ENCODE data around the gene GALNT14.

Gene GALNT14

DNA sequence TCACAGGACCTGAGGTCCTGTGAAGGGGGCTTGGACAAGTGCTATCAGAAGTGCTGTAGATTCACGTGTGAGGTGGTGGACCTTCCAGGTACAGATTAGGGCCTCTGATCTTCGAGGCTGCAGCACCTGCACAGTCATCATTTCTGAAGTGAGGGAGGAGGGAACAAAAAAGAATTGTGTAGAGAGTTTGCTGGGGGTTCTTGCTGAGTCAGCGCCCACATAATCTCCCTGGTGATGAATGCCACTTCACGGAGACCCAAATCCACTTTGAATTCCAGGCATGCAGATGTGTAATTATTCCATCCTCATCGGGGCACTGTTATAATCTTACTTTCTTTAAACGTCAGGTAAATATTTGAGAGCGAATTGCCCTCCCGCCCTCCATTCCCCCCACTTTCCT lies 202.4 kb downstream of the GALNT14 start:
- H3K9me2 ChIP-seq (replicated peaks; ENCODE audit: low read depth, low read length), result no peaks in the 10 kb centered on the region
- no peaks in the 10 kb centered on the region for H3K4me1 ChIP-seq (ENCODE audit: insufficient read depth, low read length, poor library complexity, severe bottlenecking)
- no peaks in the 10 kb centered on the region for H3K27me3 ChIP-seq (ENCODE audit: insufficient read depth, low read length, poor library complexity, severe bottlenecking)
- no peak overlapping the region for H2AFZ ChIP-seq (ENCODE audit: low read length)
- no peak overlapping the region for H3K4me3 ChIP-seq (ENCODE audit: low read length, poor library complexity, severe bottlenecking)
- no peaks in the 10 kb centered on the region for H3K79me2 ChIP-seq (ENCODE audit: insufficient read depth, low read length)
- H3K4me2 ChIP-seq (ENCODE audit: low read depth, low read length, poor library complexity, severe bottlenecking), result no peak overlapping the region
- no peaks in the 10 kb centered on the region for H3K9me3 ChIP-seq (ENCODE audit: insufficient read depth, low read depth, low read length)
- no peak overlapping the region for H3K9ac ChIP-seq (ENCODE audit: low read depth, low read length, poor library complexity, severe bottlenecking)
- no peak for TF ChIP-seq EZH2phosphoT487 (IDR thresholded peaks at IDR 0.05; ENCODE audit: borderline replicate concordance)
- TF ChIP-seq, protein P1, sequence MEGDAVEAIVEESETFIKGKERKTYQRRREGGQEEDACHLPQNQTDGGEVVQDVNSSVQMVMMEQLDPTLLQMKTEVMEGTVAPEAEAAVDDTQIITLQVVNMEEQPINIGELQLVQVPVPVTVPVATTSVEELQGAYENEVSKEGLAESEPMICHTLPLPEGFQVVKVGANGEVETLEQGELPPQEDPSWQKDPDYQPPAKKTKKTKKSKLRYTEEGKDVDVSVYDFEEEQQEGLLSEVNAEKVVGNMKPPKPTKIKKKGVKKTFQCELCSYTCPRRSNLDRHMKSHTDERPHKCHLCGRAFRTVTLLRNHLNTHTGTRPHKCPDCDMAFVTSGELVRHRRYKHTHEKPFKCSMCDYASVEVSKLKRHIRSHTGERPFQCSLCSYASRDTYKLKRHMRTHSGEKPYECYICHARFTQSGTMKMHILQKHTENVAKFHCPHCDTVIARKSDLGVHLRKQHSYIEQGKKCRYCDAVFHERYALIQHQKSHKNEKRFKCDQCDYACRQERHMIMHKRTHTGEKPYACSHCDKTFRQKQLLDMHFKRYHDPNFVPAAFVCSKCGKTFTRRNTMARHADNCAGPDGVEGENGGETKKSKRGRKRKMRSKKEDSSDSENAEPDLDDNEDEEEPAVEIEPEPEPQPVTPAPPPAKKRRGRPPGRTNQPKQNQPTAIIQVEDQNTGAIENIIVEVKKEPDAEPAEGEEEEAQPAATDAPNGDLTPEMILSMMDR (conservative IDR thresholded peaks at IDR 0.05; ENCODE audit: low read length), result no peak
- no peaks in the 10 kb centered on the region for H3F3A ChIP-seq (ENCODE audit: low read depth)
- H4K20me1 ChIP-seq (ENCODE audit: insufficient read depth, low read length, poor library complexity, severe bottlenecking), result no peaks in the 10 kb centered on the region
- H3K36me3 ChIP-seq (ENCODE audit: insufficient read depth, low read length), result no peaks in the 10 kb centered on the region

DNA sequence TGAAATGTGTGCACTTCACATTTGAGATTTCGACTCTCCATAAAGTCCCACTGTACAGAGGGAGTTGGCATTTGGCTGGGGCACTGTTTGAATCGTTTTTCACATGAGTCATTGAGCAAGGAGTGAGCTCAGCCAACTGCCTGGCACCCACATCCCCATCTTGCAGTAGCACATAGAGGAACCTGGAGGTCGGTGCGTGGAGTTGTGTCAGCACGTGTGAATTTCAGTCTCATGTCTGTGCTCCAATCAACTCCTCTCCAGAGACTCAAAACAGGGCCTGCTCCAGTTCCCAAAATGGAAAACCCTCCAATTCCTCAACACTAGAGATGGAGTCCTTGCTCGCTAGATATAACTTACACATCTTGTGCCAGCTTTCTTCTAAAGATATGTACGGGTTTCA lies 204.2 kb downstream of the GALNT14 start:
- Histone ChIP-seq H3K4me1 (ENCODE audit: insufficient read depth, low read length, poor library complexity, severe bottlenecking) (no peaks in the 10 kb centered on the region), H3K79me2 (ENCODE audit: insufficient read depth, low read length) (no peaks in the 10 kb centered on the region), H3K9me2 (replicated peaks; ENCODE audit: low read depth, low read length) (no peaks in the 10 kb centered on the region), H3F3A (ENCODE audit: low read depth) (no peaks in the 10 kb centered on the region), H3K27me3 (ENCODE audit: insufficient read depth, low read length, poor library complexity, severe bottlenecking) (no peaks in the 10 kb centered on the region), H3K9me3 (ENCODE audit: insufficient read depth, low read depth, low read length) (no peaks in the 10 kb centered on the region), H4K20me1 (ENCODE audit: insufficient read depth, low read length, poor library complexity, severe bottlenecking) (no peaks in the 10 kb centered on the region), H3K36me3 (ENCODE audit: insufficient read depth, low read length) (no peaks in the 10 kb centered on the region), H3K4me3 (ENCODE audit: low read length, poor library complexity, severe bottlenecking) (no peak overlapping the region), H3K9ac (ENCODE audit: low read depth, low read length, poor library complexity, severe bottlenecking) (no peak overlapping the region), H3K4me2 (ENCODE audit: low read depth, low read length, poor library complexity, severe bottlenecking) (no peak overlapping the region), H2AFZ (ENCODE audit: low read length) (no peak overlapping the region)
- TF ChIP-seq, protein P1 (conservative IDR thresholded peaks at IDR 0.05; ENCODE audit: low read length), result no peak
- no peak for TF ChIP-seq EZH2phosphoT487 (IDR thresholded peaks at IDR 0.05; ENCODE audit: borderline replicate concordance)

DNA sequence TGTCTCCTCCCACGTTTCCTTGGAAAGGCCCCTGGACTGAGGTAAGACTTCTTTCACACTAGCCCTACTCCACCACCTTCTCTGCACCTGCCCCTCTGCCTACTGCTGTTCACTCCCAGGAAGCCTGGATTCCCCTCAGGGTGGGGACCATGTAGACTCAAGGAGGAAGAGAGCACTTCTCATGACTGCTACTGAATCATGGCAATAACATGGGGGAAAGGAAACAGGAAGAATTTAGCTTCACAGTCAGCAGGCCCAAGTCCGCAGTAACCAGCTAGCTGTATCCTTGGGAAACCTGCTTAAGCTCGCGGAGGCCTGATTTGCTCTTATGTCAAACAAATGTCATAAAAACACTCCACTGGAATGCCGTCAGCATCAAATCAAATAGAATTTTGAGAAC lies 204.7 kb downstream of the GALNT14 start:
- Histone ChIP-seq H3K4me3 (ENCODE audit: low read length, poor library complexity, severe bottlenecking) (no peak overlapping the region), H3K9ac (ENCODE audit: low read depth, low read length, poor library complexity, severe bottlenecking) (no peak overlapping the region), H3K4me2 (ENCODE audit: low read depth, low read length, poor library complexity, severe bottlenecking) (no peak overlapping the region), H3K9me2 (replicated peaks; ENCODE audit: low read depth, low read length) (no peaks in the 10 kb centered on the region), H3F3A (ENCODE audit: low read depth) (no peaks in the 10 kb centered on the region), H3K27me3 (ENCODE audit: insufficient read depth, low read length, poor library complexity, severe bottlenecking) (no peaks in the 10 kb centered on the region), H3K79me2 (ENCODE audit: insufficient read depth, low read length) (no peaks in the 10 kb centered on the region), H3K9me3 (ENCODE audit: insufficient read depth, low read depth, low read length) (no peaks in the 10 kb centered on the region), H2AFZ (ENCODE audit: low read length) (no peak overlapping the region), H3K36me3 (ENCODE audit: insufficient read depth, low read length) (no peaks in the 10 kb centered on the region), H4K20me1 (ENCODE audit: insufficient read depth, low read length, poor library complexity, severe bottlenecking) (no peaks in the 10 kb centered on the region), H3K4me1 (ENCODE audit: insufficient read depth, low read length, poor library complexity, severe bottlenecking) (no peaks in the 10 kb centered on the region)
- no peak for TF ChIP-seq EZH2phosphoT487 (IDR thresholded peaks at IDR 0.05; ENCODE audit: borderline replicate concordance)
- TF ChIP-seq, protein P1 (conservative IDR thresholded peaks at IDR 0.05; ENCODE audit: low read length), result no peak
